ENCODE data around the gene PES1.

Gene PES1

GRCh38 chr22:30591588-30592359 is at the start of gene PES1:
Gene PES1 (minus strand): TSS chr22:30591910. CDS start chr22:30591833, 77 bp downstream.
- TF ChIP-seq CTCF (IDR thresholded peaks at IDR 0.05; ENCODE audit: borderline replicate concordance, insufficient read depth, low read depth, low read length), result no peak
- H3K4me3 ChIP-seq (ENCODE audit: low read depth, low read length), result peak within 1 kb of the TSS; percentile 66

DNA sequence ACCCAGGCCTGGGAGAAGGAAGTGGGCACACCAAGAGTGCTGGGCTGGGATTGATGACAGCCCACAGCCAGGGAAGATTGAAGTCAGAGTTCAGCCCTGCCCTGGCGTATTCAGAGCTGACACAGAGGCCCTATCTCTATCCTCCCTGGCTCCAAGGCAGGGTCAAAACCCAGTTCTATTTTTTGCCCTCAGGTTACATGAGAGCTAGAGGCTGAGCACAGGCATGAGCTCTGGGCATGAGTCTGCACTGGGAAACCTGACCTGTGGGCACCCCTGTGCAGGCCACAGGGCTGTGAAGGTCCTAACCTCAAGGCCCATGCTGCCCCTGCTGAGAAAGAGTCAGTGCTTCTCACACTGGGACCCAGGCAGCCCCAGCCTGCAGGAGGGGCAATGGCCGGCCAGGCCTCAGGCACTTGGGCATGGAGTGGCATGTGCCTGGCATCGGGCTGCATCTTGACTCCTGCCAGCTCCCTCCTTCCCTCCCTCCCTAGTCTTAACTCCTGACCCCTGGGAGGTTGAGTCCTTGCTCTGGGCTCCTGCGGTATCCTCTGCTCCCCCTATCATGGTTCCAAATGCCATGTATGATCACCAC is 49.2 kb upstream of the PES1 start:
- no peak for TF ChIP-seq CTCF (IDR thresholded peaks at IDR 0.05; ENCODE audit: borderline replicate concordance, insufficient read depth, low read depth, low read length)
- no peak overlapping the region for H3K4me3 ChIP-seq (ENCODE audit: low read depth, low read length)

DNA sequence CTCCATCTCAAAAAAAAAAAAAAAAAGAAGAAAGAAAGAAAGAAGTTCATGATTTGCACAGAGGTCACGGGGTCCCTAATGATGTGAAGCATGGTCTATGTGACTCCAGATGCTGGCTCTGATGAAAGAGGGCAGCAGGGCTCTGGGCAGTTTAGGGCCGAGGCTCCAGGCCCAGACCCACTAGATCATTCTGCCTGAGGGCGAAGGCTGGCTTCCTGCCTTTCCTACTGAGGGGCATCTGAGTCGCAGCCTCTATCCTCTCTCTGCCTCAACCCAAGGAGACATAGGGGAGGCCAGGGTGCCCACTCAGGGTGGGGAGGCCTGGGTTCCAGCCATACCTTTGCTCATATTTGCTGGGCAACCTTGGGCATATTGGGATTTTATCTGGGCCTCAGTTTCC is 48.7 kb upstream of the PES1 start:
- no peak overlapping the region for H3K4me3 ChIP-seq (ENCODE audit: low read depth, low read length)
- TF ChIP-seq CTCF (IDR thresholded peaks at IDR 0.05; ENCODE audit: borderline replicate concordance, insufficient read depth, low read depth, low read length), result no peak

- TF ChIP-seq CTCF (IDR thresholded peaks at IDR 0.05; ENCODE audit: borderline replicate concordance, insufficient read depth, low read depth, low read length), result no peak
- H3K4me3 ChIP-seq (ENCODE audit: low read depth, low read length), result no peak overlapping the region
These were observed 46.0 kb upstream of the PES1 start for GRCh38 chr22:30637701-30638114.

DNA sequence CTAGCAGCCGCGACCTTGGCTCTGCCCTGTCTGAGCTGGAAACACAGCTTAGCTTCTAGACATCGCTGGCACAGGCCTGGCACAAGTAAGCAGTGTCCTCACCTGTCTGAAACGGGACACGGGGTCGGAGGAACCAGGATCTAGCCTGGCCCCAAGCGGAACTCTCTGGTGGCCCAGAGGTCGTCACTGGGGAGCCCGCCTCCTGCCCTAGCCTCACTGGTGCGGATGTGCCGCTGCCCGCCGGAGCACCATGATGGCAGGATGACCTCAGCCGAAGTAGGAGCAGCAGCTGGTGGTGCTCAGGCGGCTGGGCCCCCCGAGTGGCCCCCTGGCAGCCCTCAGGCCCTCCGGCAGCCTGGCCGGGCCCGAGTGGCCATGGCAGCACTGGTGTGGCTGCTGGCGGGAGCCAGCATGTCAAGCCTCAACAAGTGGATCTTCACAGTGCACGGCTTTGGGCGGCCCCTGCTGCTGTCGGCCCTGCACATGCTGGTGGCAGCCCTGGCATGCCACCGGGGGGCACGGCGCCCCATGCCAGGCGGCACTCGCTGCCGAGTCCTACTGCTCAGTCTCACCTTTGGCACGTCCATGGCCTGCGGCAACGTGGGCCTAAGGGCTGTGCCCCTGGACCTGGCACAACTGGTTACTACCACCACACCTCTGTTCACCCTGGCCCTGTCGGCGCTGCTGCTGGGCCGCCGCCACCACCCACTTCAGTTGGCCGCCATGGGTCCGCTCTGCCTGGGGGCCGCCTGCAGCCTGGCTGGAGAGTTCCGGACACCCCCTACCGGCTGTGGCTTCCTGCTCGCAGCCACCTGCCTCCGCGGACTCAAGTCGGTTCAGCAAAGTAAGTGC is 44.7 kb upstream of the PES1 start:
- no peak for TF ChIP-seq CTCF (IDR thresholded peaks at IDR 0.05; ENCODE audit: borderline replicate concordance, insufficient read depth, low read depth, low read length)
- peak overlapping the region; percentile 66 for H3K4me3 ChIP-seq (ENCODE audit: low read depth, low read length)

DNA sequence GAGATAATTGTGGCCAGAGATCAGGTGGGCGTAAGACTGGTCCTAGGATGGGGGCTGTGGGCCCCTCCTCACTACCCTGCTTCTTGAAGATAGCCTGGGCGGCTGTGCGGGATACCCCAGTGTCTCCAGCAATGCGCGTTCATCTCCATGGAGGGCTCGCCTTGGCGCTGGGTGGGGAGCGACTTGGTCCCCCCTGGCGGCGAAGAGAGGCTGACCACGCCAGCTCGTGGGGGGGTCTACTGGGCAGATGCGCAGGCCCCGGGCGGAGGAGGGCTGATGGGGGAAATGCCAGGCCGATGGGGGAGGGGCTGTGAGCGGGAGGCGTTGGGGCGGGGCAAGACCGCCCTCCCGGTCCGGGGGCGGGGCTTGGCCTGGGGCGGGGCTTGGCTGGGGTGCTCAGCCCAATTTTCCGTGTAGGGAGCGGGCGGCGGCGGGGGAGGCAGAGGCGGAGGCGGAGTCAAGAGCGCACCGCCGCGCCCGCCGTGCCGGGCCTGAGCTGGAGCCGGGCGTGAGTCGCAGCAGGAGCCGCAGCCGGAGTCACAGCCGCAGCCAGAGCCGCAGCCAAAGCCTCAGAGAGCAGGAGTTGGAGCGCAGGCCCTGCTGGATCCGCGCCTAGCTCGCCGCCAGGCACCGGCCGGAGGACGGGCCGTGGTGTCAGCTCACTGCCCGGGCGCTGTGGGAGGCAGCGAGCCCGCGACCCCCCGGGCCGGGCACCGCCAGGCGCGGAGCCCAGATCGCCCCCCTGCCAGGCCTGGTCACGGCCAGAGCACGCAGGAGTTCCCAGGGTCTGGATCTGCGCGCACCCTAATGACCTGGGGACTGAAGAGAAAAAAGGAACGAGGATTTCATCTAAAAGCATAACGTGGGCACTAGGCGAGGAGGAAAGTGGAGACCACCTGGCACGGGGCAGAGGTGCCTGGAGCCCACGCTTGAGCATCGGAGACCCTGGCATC is 43.8 kb upstream of the PES1 start, which contains the start of gene SLC35E4:
Gene SLC35E4, plus strand, starts transcription at position 509 of the 953 bp plus-strand sequence. CDS start 670 bp downstream, outside the sequence.
- TF ChIP-seq CTCF (IDR thresholded peaks at IDR 0.05; ENCODE audit: borderline replicate concordance, insufficient read depth, low read depth, low read length), result peak; percentile 29; the same call in 1 of the 2 replicates
- peak within 1 kb of the TSS; percentile 66 for H3K4me3 ChIP-seq (ENCODE audit: low read depth, low read length)
